Esophagus muscularis mucosa (tissue), 4 donors: Measurements from ENCODE around the gene ELAC2.

Experiments used
- CTCF ChIP-seq, 3 experiments: fragments of 200-600 bp in 2 of 3; fragments of 450-650 bp in 1 of 3; sonication (generic) in 2 of 3; IDR thresholded peaks; one replicate each; pipeline ENCODE4 v1.5.1; 2017 to 2019; ENCODE audit warnings: antibody characterized with exemption in 3 of 3, mild to moderate bottlenecking in 2 of 3, moderate library complexity in 1 of 3
- EP300 ChIP-seq: sonication (generic); formaldehyde crosslinking; IDR thresholded peaks from one replicate; pipeline ENCODE4 v1.6.1; 2017; ENCODE audit warnings: antibody characterized with exemption
- POLR2A ChIP-seq: fragments of 450-650 bp; IDR thresholded peaks from one replicate; pipeline ENCODE4 v1.6.1; 2017; ENCODE audit warnings: antibody characterized with exemption, moderate library complexity, mild to moderate bottlenecking, low read depth

- no peak for TF ChIP-seq CTCF (IDR thresholded peaks at IDR 0.05)
- TF ChIP-seq POLR2A = no peak
- no peak for TF ChIP-seq EP300
Measured at GRCh38 chr17:12966413-12966812, 51.4 kb downstream of the ELAC2 start.
